ENCODE results near the gene ALOX12. TPM values are rescaled to one million over a fixed set of nuclear protein-coding genes. Genes with fewer than 3 reads are reported as not detected.
"Not testable (repeated sequence)": the region's sequence is repeated elsewhere in the genome, so short reads cannot be mapped to it uniquely, and the experiment has no call there.

ALOX12 gene
- not detected for total RNA-seq

GRCh38 chr17:6995500-6996255, at the start of gene ALOX12:
TSS of gene ALOX12 (plus strand) at chr17:6996049. CDS start at chr17:6996118, 69 bp downstream.
- Mint-ChIP-seq H3K27ac (no peak within 1 kb of the TSS), H3K4me1 (ENCODE audit: low read depth in 2 of 2) (peaks cover 4 to 7% of the 10 kb centered on the region in 2 donors), H3K9me3 (no peaks in the 10 kb centered on the region), H3K4me3 (no peak within 1 kb of the TSS), H3K27me3 (no peaks in the 10 kb centered on the region), H3K36me3 (peaks cover 10% of the 10 kb centered on the region)
- ATAC-seq = peak in 1 of 2 donors; percentile 34
- no peak for DNase-seq (ENCODE audit: low spot score)

- H3K4me1 Mint-ChIP-seq (ENCODE audit: low read depth in 2 of 2) = peaks cover 5 to 7% of the 10 kb centered on the region in 2 donors
- no peak overlapping the region for H3K27ac Mint-ChIP-seq
- H3K27me3 Mint-ChIP-seq = peaks cover 0 to 3% of the 10 kb centered on the region in 2 donors
- H3K9me3 Mint-ChIP-seq = no peaks in the 10 kb centered on the region
- DNase-seq (ENCODE audit: low spot score) (no peak), ATAC-seq (no peak)
- no peaks in the 10 kb centered on the region for H3K36me3 Mint-ChIP-seq
- H3K4me3 Mint-ChIP-seq = no peak overlapping the region
Measured at GRCh38 chr17:6947745-6948144, 48.1 kb upstream of the ALOX12 start.

GRCh38 chr17:6948562-6948961, 47.3 kb upstream of the ALOX12 start:
- ATAC-seq (no peak), DNase-seq (ENCODE audit: low spot score) (no peak)
- Mint-ChIP-seq H3K36me3 (no peaks in the 10 kb centered on the region), H3K27me3 (peaks cover 0 to 3% of the 10 kb centered on the region in 2 donors), H3K4me3 (no peak overlapping the region), H3K9me3 (no peaks in the 10 kb centered on the region), H3K4me1 (ENCODE audit: low read depth in 2 of 2) (peaks cover 5 to 7% of the 10 kb centered on the region in 2 donors), H3K27ac (peak overlapping the region; percentile 3 to 9)

GRCh38 chr17:6948976-6949375, 46.9 kb upstream of the ALOX12 start:
- peak overlapping the region; percentile 3 to 9 for H3K27ac Mint-ChIP-seq
- peaks cover 5 to 7% of the 10 kb centered on the region in 2 donors for H3K4me1 Mint-ChIP-seq (ENCODE audit: low read depth in 2 of 2)
- H3K9me3 Mint-ChIP-seq = no peaks in the 10 kb centered on the region
- H3K36me3 Mint-ChIP-seq = no peaks in the 10 kb centered on the region
- no peak for ATAC-seq
- peaks cover 0 to 3% of the 10 kb centered on the region in 2 donors for H3K27me3 Mint-ChIP-seq
- no peak for DNase-seq (ENCODE audit: low spot score)
- no peak overlapping the region for H3K4me3 Mint-ChIP-seq

GRCh38 chr17:6950938-6951337, 44.9 kb upstream of the ALOX12 start:
- not testable (repeated sequence) for H3K36me3 Mint-ChIP-seq; H3K27me3 Mint-ChIP-seq; ATAC-seq; H3K9me3 Mint-ChIP-seq; H3K27ac Mint-ChIP-seq; H3K4me3 Mint-ChIP-seq; H3K4me1 Mint-ChIP-seq (ENCODE audit: low read depth in 2 of 2); DNase-seq (ENCODE audit: low spot score)

- H3K27me3 Mint-ChIP-seq = peaks cover 0 to under 1% of the 10 kb centered on the region in 2 donors
- H3K4me1 Mint-ChIP-seq (ENCODE audit: low read depth in 2 of 2) = peaks cover 1 to 2% of the 10 kb centered on the region in 2 donors
- no peak overlapping the region for H3K27ac Mint-ChIP-seq
- no peaks in the 10 kb centered on the region for H3K36me3 Mint-ChIP-seq
- ATAC-seq = no peak
- no peak for DNase-seq (ENCODE audit: low spot score)
- H3K9me3 Mint-ChIP-seq = no peaks in the 10 kb centered on the region
- no peak overlapping the region for H3K4me3 Mint-ChIP-seq
Measured at GRCh38 chr17:6953689-6954088, 42.2 kb upstream of the ALOX12 start.

- ATAC-seq (peak in 1 of 2 donors; percentile 48), DNase-seq (ENCODE audit: low spot score) (no peak)
- Mint-ChIP-seq H3K27me3 (peaks cover 14 to 17% of the 10 kb centered on the region in 2 donors), H3K4me3 (no peak overlapping the region), H3K4me1 (ENCODE audit: low read depth in 2 of 2) (peaks cover 0 to 6% of the 10 kb centered on the region in 2 donors), H3K27ac (no peak overlapping the region), H3K36me3 (no peaks in the 10 kb centered on the region), H3K9me3 (no peaks in the 10 kb centered on the region)
Measured at GRCh38 chr17:6959700-6960099, 36.1 kb upstream of the ALOX12 start.

GRCh38 chr17:6969323-6969726, 26.5 kb upstream of the ALOX12 start:
- Mint-ChIP-seq H3K4me3 (no peak overlapping the region), H3K27ac (no peak overlapping the region)
- no peak for DNase-seq (ENCODE audit: low spot score)

GRCh38 chr17:6970992-6971391, 24.9 kb upstream of the ALOX12 start:
- DNase-seq (ENCODE audit: low spot score) (no peak), ATAC-seq (no peak)
- Mint-ChIP-seq H3K27ac (no peak overlapping the region), H3K9me3 (no peaks in the 10 kb centered on the region), H3K27me3 (peaks cover 0 to 8% of the 10 kb centered on the region in 2 donors), H3K4me1 (ENCODE audit: low read depth in 2 of 2) (peaks cover 4 to 5% of the 10 kb centered on the region in 2 donors), H3K4me3 (no peak overlapping the region), H3K36me3 (no peaks in the 10 kb centered on the region)

More at GRCh38 chr17:6969323-6969726, 26.5 kb upstream of the ALOX12 start:
- H3K36me3 Mint-ChIP-seq = no peaks in the 10 kb centered on the region
- H3K4me1 Mint-ChIP-seq (ENCODE audit: low read depth in 2 of 2) = peaks cover 4 to 5% of the 10 kb centered on the region in 2 donors
- H3K9me3 Mint-ChIP-seq = no peaks in the 10 kb centered on the region
- ATAC-seq = no peak
- H3K27me3 Mint-ChIP-seq = peaks cover 0 to 15% of the 10 kb centered on the region in 2 donors

- not testable (repeated sequence) for ATAC-seq; H3K36me3 Mint-ChIP-seq; H3K4me3 Mint-ChIP-seq; H3K27ac Mint-ChIP-seq; H3K4me1 Mint-ChIP-seq (ENCODE audit: low read depth in 2 of 2); DNase-seq (ENCODE audit: low spot score); H3K9me3 Mint-ChIP-seq; H3K27me3 Mint-ChIP-seq
Measured at GRCh38 chr17:6979440-6979839, 16.4 kb upstream of the ALOX12 start.

GRCh38 chr17:6981426-6981825, 14.4 kb upstream of the ALOX12 start:
- Mint-ChIP-seq H3K36me3 (no peaks in the 10 kb centered on the region), H3K9me3 (no peaks in the 10 kb centered on the region), H3K27me3 (no peaks in the 10 kb centered on the region), H3K27ac (no peak overlapping the region), H3K4me1 (ENCODE audit: low read depth in 2 of 2) (no peaks in the 10 kb centered on the region), H3K4me3 (no peak overlapping the region)
- DNase-seq (ENCODE audit: low spot score) (no peak), ATAC-seq (no peak)

GRCh38 chr17:6985266-6985665, 10.6 kb upstream of the ALOX12 start:
- no peaks in the 10 kb centered on the region for H3K36me3 Mint-ChIP-seq
- no peaks in the 10 kb centered on the region for H3K4me1 Mint-ChIP-seq (ENCODE audit: low read depth in 2 of 2)
- no peaks in the 10 kb centered on the region for H3K9me3 Mint-ChIP-seq
- H3K27me3 Mint-ChIP-seq = no peaks in the 10 kb centered on the region
- peak overlapping the region in 1 of 2 donors; percentile 5 for H3K27ac Mint-ChIP-seq
- H3K4me3 Mint-ChIP-seq = no peak overlapping the region
- DNase-seq (ENCODE audit: low spot score) (no peak), ATAC-seq (no peak)

- no peak for ATAC-seq
- Mint-ChIP-seq H3K4me3 (no peak overlapping the region), H3K27ac (no peak overlapping the region), H3K4me1 (ENCODE audit: low read depth in 2 of 2) (no peaks in the 10 kb centered on the region), H3K27me3 (no peaks in the 10 kb centered on the region), H3K36me3 (no peaks in the 10 kb centered on the region), H3K9me3 (no peaks in the 10 kb centered on the region)
- DNase-seq (ENCODE audit: low spot score) = no peak
Measured at GRCh38 chr17:6986676-6987075, 9.2 kb upstream of the ALOX12 start.

GRCh38 chr17:6989779-6990178, 6.1 kb upstream of the ALOX12 start:
- H3K27ac Mint-ChIP-seq = no peak overlapping the region
- DNase-seq (ENCODE audit: low spot score) = no peak
- no peaks in the 10 kb centered on the region for H3K9me3 Mint-ChIP-seq
- H3K4me3 Mint-ChIP-seq = no peak overlapping the region
- H3K4me1 Mint-ChIP-seq (ENCODE audit: low read depth in 2 of 2) = no peaks in the 10 kb centered on the region
- H3K27me3 Mint-ChIP-seq = no peaks in the 10 kb centered on the region
- H3K36me3 Mint-ChIP-seq = no peaks in the 10 kb centered on the region
- ATAC-seq = no peak
